SK-N-SH treated with all-trans-retinoic acid at 6 μM for 48 hours (cell line): ENCODE results near the gene CALCOCO1.
"Not testable (repeated sequence)": the region's sequence is repeated elsewhere in the genome, so short reads cannot be mapped to it uniquely, and the experiment has no call there.

ENCODE experiments used
- ATAC-seq: fragments of 200-7000 bp; cut with Tn5 transposase; 3 replicates; pipeline ENCODE4 v1.9.1; 2020; ENCODE audit warnings: mild to moderate bottlenecking, moderate library complexity
- ARNTL ChIP-seq: fragments of 450-650 bp; formaldehyde crosslinking; IDR thresholded peaks from 2 replicates; pipeline ENCODE4 v1.5.0; 2020; ENCODE audit warnings: low read depth, mild to moderate bottlenecking, moderate library complexity, borderline replicate concordance
- BACH2 ChIP-seq: fragments of 250-450 bp; sonication (Bioruptor Pico); IDR thresholded peaks from 2 replicates; pipeline ENCODE4 v1.9.0; 2021; ENCODE audit warnings: mild to moderate bottlenecking, borderline replicate concordance
- CREB5 ChIP-seq: fragments of 250-450 bp; sonication (Bioruptor Pico); IDR thresholded peaks from 2 replicates; pipeline ENCODE4 v1.5.1; 2020; ENCODE audit warnings: low read depth, mild to moderate bottlenecking, moderate library complexity
- CSRNP3 ChIP-seq: fragments of 250-450 bp; sonication (Bioruptor Pico); IDR thresholded peaks from 2 replicates; pipeline ENCODE4 v1.5.1; 2021; ENCODE audit warnings: mild to moderate bottlenecking, moderate library complexity
- ESRRG ChIP-seq: fragments of 250-450 bp; sonication (Bioruptor Pico); IDR thresholded peaks from 2 replicates; pipeline ENCODE4 v1.6.1; 2021; ENCODE audit warnings: mild to moderate bottlenecking
- GLIS3 ChIP-seq: fragments of 250-450 bp; sonication (Bioruptor Pico); IDR thresholded peaks from 2 replicates; pipeline ENCODE4 v1.5.0; 2020; ENCODE audit warnings: mild to moderate bottlenecking, moderate library complexity
- ISL1 ChIP-seq: fragments of 250-450 bp; sonication (Bioruptor Pico); IDR thresholded peaks from 2 replicates; pipeline ENCODE4 v2.1.2; 2022; ENCODE audit warnings: mild to moderate bottlenecking, moderate library complexity
- OSR1 ChIP-seq: fragments of 250-450 bp; sonication (Bioruptor Pico); IDR thresholded peaks from 2 replicates; pipeline ENCODE4 v1.8.0; 2022; ENCODE audit warnings: moderate library complexity, mild to moderate bottlenecking, inconsistent platforms
- PATZ1 ChIP-seq: fragments of 250-450 bp; sonication (Bioruptor Pico); IDR thresholded peaks from 2 replicates; pipeline ENCODE4 v1.8.0; 2020; ENCODE audit warnings: mild to moderate bottlenecking, moderate library complexity, borderline replicate concordance
- POU6F1 ChIP-seq: fragments of 250-450 bp; sonication (Bioruptor Pico); IDR thresholded peaks from 2 replicates; pipeline ENCODE4 v1.8.0; 2021; ENCODE audit warnings: low read depth, mild to moderate bottlenecking, moderate library complexity, borderline replicate concordance
- PPARA ChIP-seq: fragments of 250-450 bp; sonication (Bioruptor Pico); IDR thresholded peaks from 2 replicates; pipeline ENCODE4 v1.5.0; 2020; ENCODE audit warnings: mild to moderate bottlenecking, borderline replicate concordance
- RARB ChIP-seq: fragments of 250-450 bp; sonication (Bioruptor Pico); IDR thresholded peaks from 2 replicates; pipeline ENCODE4 v1.8.0; 2021; ENCODE audit warnings: mild to moderate bottlenecking, moderate library complexity
- SNAI2 ChIP-seq: fragments of 250-450 bp; sonication (Bioruptor Pico); IDR thresholded peaks from 2 replicates; pipeline ENCODE4 v1.5.0; 2020; ENCODE audit warnings: mild to moderate bottlenecking, moderate library complexity
- TCF4 ChIP-seq: fragments of 250-450 bp; sonication (Bioruptor Pico); IDR thresholded peaks from 2 replicates; pipeline ENCODE4 v1.8.0; 2021; ENCODE audit warnings: mild to moderate bottlenecking, moderate library complexity, borderline replicate concordance
- TSHZ2 ChIP-seq: fragments of 250-450 bp; sonication (Bioruptor Pico); IDR thresholded peaks from 2 replicates; pipeline ENCODE4 v1.5.0; 2020; ENCODE audit warnings: mild to moderate bottlenecking, moderate library complexity
- ZC3H10 ChIP-seq: fragments of 250-450 bp; sonication (Bioruptor Pico); IDR thresholded peaks from 2 replicates; pipeline ENCODE4 v1.5.1; 2021; ENCODE audit warnings: mild to moderate bottlenecking, moderate library complexity
- ZFP3 ChIP-seq: fragments of 250-450 bp; sonication (Bioruptor Pico); IDR thresholded peaks from 2 replicates; pipeline ENCODE4 v1.5.0; 2020; ENCODE audit warnings: mild to moderate bottlenecking, moderate library complexity
- ZFP30 ChIP-seq: fragments of 450-650 bp; formaldehyde crosslinking; IDR thresholded peaks from 2 replicates; pipeline ENCODE4 v1.5.0; 2022; ENCODE audit warnings: mild to moderate bottlenecking, moderate library complexity
- ZNF565 ChIP-seq: fragments of 450-650 bp; formaldehyde crosslinking; conservative IDR thresholded peaks from 2 replicates; pipeline ENCODE4 v1.5.0; 2020; ENCODE audit warnings: low read depth, mild to moderate bottlenecking, moderate library complexity
- ZNF70 ChIP-seq: fragments of 450-650 bp; formaldehyde crosslinking; IDR thresholded peaks from 2 replicates; pipeline ENCODE4 v1.5.0; 2020; ENCODE audit warnings: mild to moderate bottlenecking, moderate library complexity

The CALCOCO1 gene

GRCh38 chr12:53684654-53685220 lies 42.5 kb downstream of the CALCOCO1 start (continued):
- TF ChIP-seq CSRNP3 (CRISPR knock-in tag) = no peak
- TF ChIP-seq RARB (CRISPR knock-in tag) = no peak
- TF ChIP-seq OSR1 (CRISPR knock-in tag) = no peak
- no peak for TF ChIP-seq ZNF70 (CRISPR knock-in tag)
- no peak for TF ChIP-seq CREB5
- no peak for TF ChIP-seq ZFP30 (CRISPR knock-in tag)

GRCh38 chr12:53683983-53684382 lies 43.3 kb downstream of the CALCOCO1 start:
- TF ChIP-seq PPARA (no peak), TSHZ2 (CRISPR knock-in tag) (no peak), ZNF70 (CRISPR knock-in tag) (no peak), ZFP3 (CRISPR knock-in tag) (no peak), TCF4 (CRISPR knock-in tag) (no peak), ESRRG (no peak), BACH2 (no peak), GLIS3 (CRISPR knock-in tag) (no peak), ZFP30 (CRISPR knock-in tag) (no peak), POU6F1 (CRISPR knock-in tag) (no peak), ZC3H10 (CRISPR knock-in tag) (no peak), RARB (CRISPR knock-in tag) (no peak), CSRNP3 (CRISPR knock-in tag) (no peak), OSR1 (CRISPR knock-in tag) (no peak), ISL1 (CRISPR knock-in tag) (no peak), SNAI2 (CRISPR knock-in tag) (no peak), CREB5 (no peak), ZNF565 (CRISPR knock-in tag) (no peak)
- no peak for ATAC-seq

- TF ChIP-seq ARNTL (CRISPR knock-in tag) = no peak
- no peak for TF ChIP-seq OSR1 (CRISPR knock-in tag)
- no peak for TF ChIP-seq TSHZ2 (CRISPR knock-in tag)
- TF ChIP-seq ZC3H10 (CRISPR knock-in tag) = no peak
- no peak for TF ChIP-seq CREB5
- no peak for TF ChIP-seq ZFP30 (CRISPR knock-in tag)
- no peak for TF ChIP-seq ESRRG
- no peak for TF ChIP-seq PATZ1 (CRISPR knock-in tag)
- ATAC-seq = no peak
Observed at GRCh38 chr12:53683494-53683893, 43.8 kb downstream of the CALCOCO1 start.

GRCh38 chr12:53680061-53680460 lies 47.2 kb downstream of the CALCOCO1 start:
- ATAC-seq = not testable (repeated sequence)
